Activated B cell treated with CpG ODN at 0.5 μM for 24 hours (primary cell): Measurements from ENCODE around the gene MUL1. TPM values are rescaled to one million over a fixed set of nuclear protein-coding genes. Genes with fewer than 3 reads are reported as not detected.

Experiments
- ATAC-seq: fragments of 200-7000 bp; cut with Tn5 transposase; one replicate; pipeline ENCODE4 v1.10.0; 2021; ENCODE audit warnings: low read depth, mild to moderate bottlenecking, moderate library complexity
- CTCF ChIA-PET: fragments of 350-600 bp; sonication (Branson Sonifier 250); formaldehyde crosslinking; loops from one replicate; lab custom pipeline; 2021; ENCODE audit warnings: antibody characterized with exemption; lab: Charles Lee
- POLR2A ChIA-PET: fragments of 350-600 bp; sonication (Branson Sonifier 250); formaldehyde crosslinking; loops from one replicate; lab custom pipeline; 2021; ENCODE audit warnings: antibody characterized with exemption; lab: Charles Lee
- DNase-seq: peaks from one replicate; pipeline ENCODE4 v3.0.0; 2022
- H3K27ac Mint-ChIP-seq: one replicate; pipeline ENCODE4 v1.8.0; 2020; ENCODE audit warnings: mixed read lengths
- H3K27me3 Mint-ChIP-seq: one replicate; pipeline ENCODE4 v1.8.0; 2021; ENCODE audit warnings: mixed read lengths
- H3K36me3 Mint-ChIP-seq: one replicate; pipeline ENCODE4 v1.8.0; 2021; ENCODE audit warnings: low read depth, mixed read lengths
- H3K4me1 Mint-ChIP-seq: one replicate; pipeline ENCODE4 v1.8.0; 2021; ENCODE audit warnings: mixed read lengths
- H3K4me3 Mint-ChIP-seq: one replicate; pipeline ENCODE4 v1.8.0; 2020; ENCODE audit warnings: mild to moderate bottlenecking, mixed read lengths
- H3K9me3 Mint-ChIP-seq: one replicate; pipeline ENCODE4 v1.8.0; 2020; ENCODE audit warnings: mixed read lengths
- CTCF ChIP-seq: fragments of 200-600 bp; IDR thresholded peaks from one replicate; pipeline ENCODE4 v1.8.0; 2022; ENCODE audit warnings: antibody characterized with exemption, mild to moderate bottlenecking
- intact Hi-C: fragments of 100-400 bp; cut with micrococcal nuclease; formaldehyde crosslinking; loops from one replicate; pipeline ENCODE4 v1.15.1; 2024
- total RNA-seq: library from RNA; stranded (reverse); gene quantifications from 2 replicates; pipeline ENCODE4 v1.2.3, GENCODE V29; 2022

The MUL1 gene
- total RNA-seq, 1 donor from 2014 or later, result 21.7 TPM

- CTCF ChIA-PET, result no interaction called here
These were observed 29.8 kb downstream of the MUL1 start for GRCh38 chr1:20478057-20478635.

GRCh38 chr1:20477348-20478056 is 30.4 kb downstream of the MUL1 start:
- no peak for DNase-seq
- no peak for TF ChIP-seq CTCF
- intact Hi-C loops, result no loop called here
- no peak for ATAC-seq
- POLR2A ChIA-PET, result no interaction called here
- Mint-ChIP-seq H3K36me3 (no peaks in the 10 kb centered on the region), H3K27ac (no peak overlapping the region), H3K4me3 (no peak overlapping the region), H3K9me3 (no peaks in the 10 kb centered on the region), H3K27me3 (peaks cover 56% of the 10 kb centered on the region), H3K4me1 (peaks cover 2% of the 10 kb centered on the region)
- CTCF ChIA-PET, result no interaction called here

More at GRCh38 chr1:20478057-20478635, 29.8 kb downstream of the MUL1 start:
- POLR2A ChIA-PET, result no interaction called here
- no peaks in the 10 kb centered on the region for H3K36me3 Mint-ChIP-seq
- intact Hi-C loops, result no loop called here
- peaks cover 60% of the 10 kb centered on the region for H3K27me3 Mint-ChIP-seq
- H3K27ac Mint-ChIP-seq, result no peak overlapping the region
- peaks cover 2% of the 10 kb centered on the region for H3K4me1 Mint-ChIP-seq
- no peak for ATAC-seq
- no peak for TF ChIP-seq CTCF
- no peak overlapping the region for H3K4me3 Mint-ChIP-seq
- no peaks in the 10 kb centered on the region for H3K9me3 Mint-ChIP-seq
- no peak for DNase-seq

GRCh38 chr1:20476265-20477038 is 31.5 kb downstream of the MUL1 start:
- Mint-ChIP-seq H3K36me3 (no peaks in the 10 kb centered on the region), H3K27ac (no peak overlapping the region), H3K4me1 (peaks cover 4% of the 10 kb centered on the region), H3K27me3 (peaks cover 55% of the 10 kb centered on the region), H3K4me3 (no peak overlapping the region), H3K9me3 (no peaks in the 10 kb centered on the region)
- ChIA-PET POLR2A (no interaction called here), CTCF (no interaction called here)
- intact Hi-C loops, result no loop called here
- no peak for DNase-seq
- no peak for ATAC-seq
- TF ChIP-seq CTCF, result no peak

GRCh38 chr1:20474996-20475395 is 33.0 kb downstream of the MUL1 start:
- Mint-ChIP-seq H3K4me1 (peaks cover 4% of the 10 kb centered on the region), H3K9me3 (no peaks in the 10 kb centered on the region), H3K27ac (no peak overlapping the region), H3K27me3 (peaks cover 49% of the 10 kb centered on the region), H3K36me3 (no peaks in the 10 kb centered on the region), H3K4me3 (no peak overlapping the region)
- POLR2A ChIA-PET, result no interaction called here
- CTCF ChIA-PET, result no interaction called here
- intact Hi-C loops, result no loop called here
- TF ChIP-seq CTCF, result no peak
- ATAC-seq (no peak), DNase-seq (no peak)

- Mint-ChIP-seq H3K4me1 (peaks cover 4% of the 10 kb centered on the region), H3K4me3 (no peak overlapping the region), H3K27ac (no peak overlapping the region), H3K36me3 (no peaks in the 10 kb centered on the region), H3K27me3 (peaks cover 44% of the 10 kb centered on the region), H3K9me3 (no peaks in the 10 kb centered on the region)
- intact Hi-C loops, result no loop called here
- ATAC-seq, result no peak
- ChIA-PET CTCF (no interaction called here), POLR2A (no interaction called here)
- DNase-seq, result no peak
- TF ChIP-seq CTCF, result no peak
These were observed 33.5 kb downstream of the MUL1 start for GRCh38 chr1:20474333-20474975.
